HCT116 (cell line): Measurements from ENCODE around the gene ITM2C. TPM values are rescaled to one million over a fixed set of nuclear protein-coding genes. Genes with fewer than 3 reads are reported as not detected.

Experiments
- ATAC-seq: fragments of 200-7000 bp; cut with Tn5 transposase; 2 replicates; pipeline ENCODE4 v1.9.1; 2020; ENCODE audit warnings: mild to moderate bottlenecking, moderate library complexity
- BruUV-seq: library from RNA; stranded (reverse); fragments of 400-500 nt; replicated peaks from 2 replicates; lab custom pipeline; 2021; lab: Mats Ljungman, UMichigan
- CTCF ChIA-PET: fragments of 300-600 bp; sonication (Branson Sonifier 250); formaldehyde crosslinking; loops from one replicate; lab custom pipeline; 2021; ENCODE audit warnings: antibody characterized with exemption; lab: Charles Lee
- POLR2A ChIA-PET: fragments of 300-600, 350-600 bp; sonication (Branson Sonifier 250); formaldehyde crosslinking; loops from one replicate; lab custom pipeline; 2021; ENCODE audit warnings: antibody characterized with exemption; lab: Charles Lee
- RAD21 ChIA-PET, 2 experiments: fragments of 300-600 bp; sonication (Branson Sonifier 250); formaldehyde crosslinking; loops; one replicate each; lab custom pipeline; 2023; ENCODE audit warnings: low total read pairs in 2 of 2; ENCODE audit not compliant: uncharacterized antibody in 2 of 2, unreplicated experiment in 2 of 2, low non-redundant PET in 1 of 2; lab: Charles Lee
- DNase-seq: peaks from one replicate; pipeline ENCODE4 v3.0.0-alpha.2; 2010; ENCODE audit warnings: low read depth, low spot score
- H2AFZ ChIP-seq: fragments of 200-600 bp; shearing (Covaris generic), sonication (generic); 2 replicates; pipeline ENCODE4 v1.6.1; 2017; ENCODE audit warnings: low read depth, mixed run types, mixed read lengths, antibody characterized with exemption, low read length; ENCODE audit not compliant: poor library complexity, severe bottlenecking
- H3K27ac ChIP-seq: 2 replicates; pipeline ENCODE4 v1.5.1; 2012; ENCODE audit warnings: low read depth, low read length
- H3K27me3 ChIP-seq: fragments of 200-600 bp; sonication (generic); 2 replicates; pipeline ENCODE4 v1.6.1; 2016; ENCODE audit warnings: mixed run types, low read length, mixed read lengths; ENCODE audit not compliant: insufficient read depth
- H3K36me3 ChIP-seq, 2 experiments: fragments of 200-500 bp in 1 of 2; fragments of 200-600 bp in 1 of 2; sonication (Bioruptor generic) in 1 of 2; sonication (generic) in 1 of 2; 2 replicates each; pipeline versions ENCODE4 v1.5.1 to v1.6.1; 2014 to 2016; ENCODE audit warnings: low read length in 2 of 2, inconsistent platforms in 1 of 2, mixed read lengths in 1 of 2, mixed run types in 1 of 2; ENCODE audit not compliant: insufficient read depth in 2 of 2, control insufficient read depth in 1 of 2
- H3K4me1 ChIP-seq, 2 experiments: fragments of 200-600 bp in 1 of 2; sonication (generic) in 1 of 2; 2 replicates each; pipeline versions ENCODE4 v1.5.1 to v1.6.1; 2012 to 2017; ENCODE audit warnings: low read length in 2 of 2, inconsistent platforms in 1 of 2, mild to moderate bottlenecking in 1 of 2, mixed read lengths in 1 of 2, mixed run types in 1 of 2, moderate library complexity in 1 of 2; ENCODE audit not compliant: insufficient read depth in 2 of 2, control insufficient read depth in 1 of 2
- H3K4me2 ChIP-seq: fragments of 200-600 bp; sonication (generic); 2 replicates; pipeline ENCODE4 v1.6.1; 2017; ENCODE audit warnings: mixed run types, low read length, mixed read lengths
- H3K4me3 ChIP-seq, 2 experiments: fragments of 200-600 bp in 1 of 2; sonication (generic) in 1 of 2; replicated peaks in 1 of 2; 2 replicates each; pipeline ENCODE4 v1.5.1; 2011 to 2016; ENCODE audit warnings: low read length in 2 of 2, control low read depth in 1 of 2, low read depth in 1 of 2, mild to moderate bottlenecking in 1 of 2, mixed read lengths in 1 of 2, mixed run types in 1 of 2
- H3K79me2 ChIP-seq: fragments of 200-600 bp; sonication (generic); 2 replicates; pipeline ENCODE4 v1.6.1; 2017; ENCODE audit warnings: mild to moderate bottlenecking, mixed run types, low read length, moderate library complexity, mixed read lengths; ENCODE audit not compliant: insufficient read depth
- H3K9ac ChIP-seq: fragments of 200-600 bp; sonication (generic); 2 replicates; pipeline ENCODE4 v1.6.1; 2016; ENCODE audit warnings: low read length, mixed read lengths
- H3K9me2 ChIP-seq: fragments of 200-600 bp; sonication (generic), shearing (Covaris generic); 2 replicates; pipeline ENCODE4 v1.6.1; 2017; ENCODE audit warnings: mixed run types, mild to moderate bottlenecking, moderate library complexity; ENCODE audit not compliant: insufficient read depth
- H3K9me3 ChIP-seq, 2 experiments: fragments of 200-500 bp in 1 of 2; fragments of 200-600 bp in 1 of 2; sonication (Bioruptor generic) in 1 of 2; sonication (generic) in 1 of 2; 2 replicates each; pipeline ENCODE4 v1.6.1; 2014 to 2017; ENCODE audit warnings: low read length in 2 of 2, mixed read lengths in 2 of 2, inconsistent platforms in 1 of 2, low read depth in 1 of 2, mild to moderate bottlenecking in 1 of 2, mixed run types in 1 of 2, moderate library complexity in 1 of 2; ENCODE audit not compliant: control insufficient read depth in 1 of 2, insufficient read depth in 1 of 2
- H4K20me1 ChIP-seq: fragments of 200-600 bp; sonication (generic), shearing (Covaris generic); 2 replicates; pipeline ENCODE4 v1.6.1; 2017; ENCODE audit warnings: mixed run types, mild to moderate bottlenecking, moderate library complexity; ENCODE audit not compliant: insufficient read depth
- CEBPB ChIP-seq: IDR thresholded peaks from 2 replicates; pipeline ENCODE4 v1.6.1; 2012; ENCODE audit warnings: low read depth
- EGR1 ChIP-seq: IDR thresholded peaks from 2 replicates; pipeline ENCODE4 v1.6.1; 2012; ENCODE audit warnings: low read depth
- ELF1 ChIP-seq: IDR thresholded peaks from 2 replicates; pipeline ENCODE4 v1.6.1; 2012; ENCODE audit warnings: low read depth, borderline replicate concordance
- JUND ChIP-seq: IDR thresholded peaks from 2 replicates; pipeline ENCODE4 v1.6.1; 2012
- POLR2A ChIP-seq: IDR thresholded peaks from 2 replicates; pipeline ENCODE4 v1.7.0; 2011; ENCODE audit warnings: borderline replicate concordance; ENCODE audit not compliant: insufficient read depth, insufficient read length; ENCODE audit errors: extremely low read depth
- SP1 ChIP-seq: IDR thresholded peaks from 2 replicates; pipeline ENCODE4 v1.6.1; 2012; ENCODE audit warnings: low read depth
- TCF7L2 ChIP-seq: IDR thresholded peaks from 2 replicates; pipeline ENCODE4 v1.7.0; 2011; ENCODE audit warnings: borderline replicate concordance, inconsistent platforms; ENCODE audit not compliant: insufficient read depth, insufficient read length; ENCODE audit errors: extremely low read depth
- ZNF274 ChIP-seq: fragments of 200-500 bp; sonication (Bioruptor generic); IDR thresholded peaks from 2 replicates; pipeline ENCODE4 v1.6.1; 2014; ENCODE audit warnings: mild to moderate bottlenecking, low read depth, low read length, inconsistent platforms
- intact Hi-C: fragments of 100-400 bp; cut with micrococcal nuclease; formaldehyde crosslinking; loops from 2 replicates; pipeline ENCODE4 v1.10.0; 2022
- total RNA-seq: library from RNA; stranded (reverse); gene quantifications from one replicate; pipeline ENCODE4 v1.2.1, GENCODE V29; 2021; ENCODE audit not compliant: unreplicated experiment
- TF ChIP-seq, protein P1 (sequence below): IDR thresholded peaks from 2 replicates; pipeline ENCODE4 v1.6.1; 2012
- TF ChIP-seq, protein P2 (sequence below): IDR thresholded peaks from 2 replicates; pipeline ENCODE4 v1.6.1; 2012; ENCODE audit warnings: low read depth
- TF ChIP-seq, protein P3 (sequence below): IDR thresholded peaks from 2 replicates; pipeline ENCODE4 v1.6.1; 2011; ENCODE audit warnings: mild to moderate bottlenecking, low read length, moderate library complexity; ENCODE audit not compliant: insufficient replicate concordance; ENCODE audit errors: extremely low read depth

Gene ITM2C
- total RNA-seq, 1 experiment from 2014 or later = 117 TPM

GRCh38 chr2:230922951-230923717 is 58.4 kb downstream of the ITM2C start:
- no peaks in the 10 kb centered on the region for H3K27me3 ChIP-seq
- H3K36me3 ChIP-seq = no peaks in the 10 kb centered on the region
- no peak overlapping the region for H3K4me2 ChIP-seq
- ChIA-PET RAD21 (no interaction called here), POLR2A (no interaction called here), CTCF (no interaction called here)
- TF ChIP-seq ELF1 = no peak
- TF ChIP-seq EGR1 = no peak
- TF ChIP-seq, protein P1, sequence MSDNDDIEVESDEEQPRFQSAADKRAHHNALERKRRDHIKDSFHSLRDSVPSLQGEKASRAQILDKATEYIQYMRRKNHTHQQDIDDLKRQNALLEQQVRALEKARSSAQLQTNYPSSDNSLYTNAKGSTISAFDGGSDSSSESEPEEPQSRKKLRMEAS = no peak
- TF ChIP-seq ZNF274 = no peak
- TF ChIP-seq, protein P2, sequence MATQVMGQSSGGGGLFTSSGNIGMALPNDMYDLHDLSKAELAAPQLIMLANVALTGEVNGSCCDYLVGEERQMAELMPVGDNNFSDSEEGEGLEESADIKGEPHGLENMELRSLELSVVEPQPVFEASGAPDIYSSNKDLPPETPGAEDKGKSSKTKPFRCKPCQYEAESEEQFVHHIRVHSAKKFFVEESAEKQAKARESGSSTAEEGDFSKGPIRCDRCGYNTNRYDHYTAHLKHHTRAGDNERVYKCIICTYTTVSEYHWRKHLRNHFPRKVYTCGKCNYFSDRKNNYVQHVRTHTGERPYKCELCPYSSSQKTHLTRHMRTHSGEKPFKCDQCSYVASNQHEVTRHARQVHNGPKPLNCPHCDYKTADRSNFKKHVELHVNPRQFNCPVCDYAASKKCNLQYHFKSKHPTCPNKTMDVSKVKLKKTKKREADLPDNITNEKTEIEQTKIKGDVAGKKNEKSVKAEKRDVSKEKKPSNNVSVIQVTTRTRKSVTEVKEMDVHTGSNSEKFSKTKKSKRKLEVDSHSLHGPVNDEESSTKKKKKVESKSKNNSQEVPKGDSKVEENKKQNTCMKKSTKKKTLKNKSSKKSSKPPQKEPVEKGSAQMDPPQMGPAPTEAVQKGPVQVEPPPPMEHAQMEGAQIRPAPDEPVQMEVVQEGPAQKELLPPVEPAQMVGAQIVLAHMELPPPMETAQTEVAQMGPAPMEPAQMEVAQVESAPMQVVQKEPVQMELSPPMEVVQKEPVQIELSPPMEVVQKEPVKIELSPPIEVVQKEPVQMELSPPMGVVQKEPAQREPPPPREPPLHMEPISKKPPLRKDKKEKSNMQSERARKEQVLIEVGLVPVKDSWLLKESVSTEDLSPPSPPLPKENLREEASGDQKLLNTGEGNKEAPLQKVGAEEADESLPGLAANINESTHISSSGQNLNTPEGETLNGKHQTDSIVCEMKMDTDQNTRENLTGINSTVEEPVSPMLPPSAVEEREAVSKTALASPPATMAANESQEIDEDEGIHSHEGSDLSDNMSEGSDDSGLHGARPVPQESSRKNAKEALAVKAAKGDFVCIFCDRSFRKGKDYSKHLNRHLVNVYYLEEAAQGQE = no peak
- TF ChIP-seq, protein P3, sequence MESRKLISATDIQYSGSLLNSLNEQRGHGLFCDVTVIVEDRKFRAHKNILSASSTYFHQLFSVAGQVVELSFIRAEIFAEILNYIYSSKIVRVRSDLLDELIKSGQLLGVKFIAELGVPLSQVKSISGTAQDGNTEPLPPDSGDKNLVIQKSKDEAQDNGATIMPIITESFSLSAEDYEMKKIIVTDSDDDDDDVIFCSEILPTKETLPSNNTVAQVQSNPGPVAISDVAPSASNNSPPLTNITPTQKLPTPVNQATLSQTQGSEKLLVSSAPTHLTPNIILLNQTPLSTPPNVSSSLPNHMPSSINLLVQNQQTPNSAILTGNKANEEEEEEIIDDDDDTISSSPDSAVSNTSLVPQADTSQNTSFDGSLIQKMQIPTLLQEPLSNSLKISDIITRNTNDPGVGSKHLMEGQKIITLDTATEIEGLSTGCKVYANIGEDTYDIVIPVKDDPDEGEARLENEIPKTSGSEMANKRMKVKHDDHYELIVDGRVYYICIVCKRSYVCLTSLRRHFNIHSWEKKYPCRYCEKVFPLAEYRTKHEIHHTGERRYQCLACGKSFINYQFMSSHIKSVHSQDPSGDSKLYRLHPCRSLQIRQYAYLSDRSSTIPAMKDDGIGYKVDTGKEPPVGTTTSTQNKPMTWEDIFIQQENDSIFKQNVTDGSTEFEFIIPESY = no peak
- no peak for TF ChIP-seq POLR2A
- no peak for TF ChIP-seq CEBPB
- TF ChIP-seq TCF7L2 = no peak
- no peak for TF ChIP-seq SP1
- no peak for TF ChIP-seq JUND
- no peak overlapping the region for H2AFZ ChIP-seq
- H4K20me1 ChIP-seq = no peaks in the 10 kb centered on the region
- H3K4me1 ChIP-seq = no peaks in the 10 kb centered on the region; a peak in 1 of 4 replicates
- no peak for ATAC-seq
- no TSS peak for BruUV-seq
- no peak for DNase-seq
- H3K9ac ChIP-seq = no peak overlapping the region
- no peak overlapping the region for H3K27ac ChIP-seq
- no peaks in the 10 kb centered on the region for H3K9me2 ChIP-seq
- intact Hi-C loops = no loop called here
- no peak overlapping the region for H3K4me3 ChIP-seq
- no peaks in the 10 kb centered on the region for H3K79me2 ChIP-seq
- no peaks in the 10 kb centered on the region for H3K9me3 ChIP-seq
